ENCODE results near the gene PSTPIP1.

DNA sequence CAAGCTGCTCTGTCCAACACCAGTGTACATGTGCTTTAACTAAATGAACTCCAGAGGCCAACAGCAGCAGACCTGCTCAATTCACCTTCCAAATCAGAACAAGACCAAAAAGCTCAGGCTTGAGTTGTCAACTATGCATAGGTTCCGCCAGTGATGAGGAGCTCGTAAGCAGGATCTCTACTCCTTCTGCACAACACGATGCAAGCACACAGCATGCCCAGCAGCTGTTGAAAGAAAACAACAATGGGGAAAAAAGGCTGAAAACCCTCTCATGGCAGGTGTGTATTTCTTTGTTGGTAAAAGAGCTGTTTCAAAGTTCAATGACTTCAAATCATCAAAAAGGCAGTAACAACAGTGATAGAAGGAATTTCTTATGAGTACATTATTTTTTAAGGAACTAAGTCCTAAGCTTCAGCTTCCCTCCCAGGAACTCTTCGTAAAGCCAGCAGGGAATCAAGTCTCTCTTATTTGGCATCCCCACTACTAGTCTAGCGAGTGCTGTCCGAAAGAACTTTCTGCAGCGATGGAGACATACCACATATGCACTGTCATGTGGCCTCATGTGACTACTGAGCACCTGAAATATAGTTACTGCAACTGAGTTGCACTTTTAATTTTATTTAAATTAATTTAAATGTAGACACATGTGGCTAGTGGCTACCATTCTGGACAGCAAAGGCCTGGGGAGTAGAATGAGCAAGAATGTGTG is 51.9 kb downstream of the PSTPIP1 start:
- TF ChIP-seq CTCF (IDR thresholded peaks at IDR 0.05), result no peak
- no peak for TF ChIP-seq RAD21 (conservative IDR thresholded peaks at IDR 0.05 in 1 of 2, IDR thresholded peaks at IDR 0.05 in 1 of 2)
- TF ChIP-seq RCOR1 (IDR thresholded peaks at IDR 0.05; ENCODE audit: low read depth, low read length), result no peak
- TF ChIP-seq, protein P1, sequence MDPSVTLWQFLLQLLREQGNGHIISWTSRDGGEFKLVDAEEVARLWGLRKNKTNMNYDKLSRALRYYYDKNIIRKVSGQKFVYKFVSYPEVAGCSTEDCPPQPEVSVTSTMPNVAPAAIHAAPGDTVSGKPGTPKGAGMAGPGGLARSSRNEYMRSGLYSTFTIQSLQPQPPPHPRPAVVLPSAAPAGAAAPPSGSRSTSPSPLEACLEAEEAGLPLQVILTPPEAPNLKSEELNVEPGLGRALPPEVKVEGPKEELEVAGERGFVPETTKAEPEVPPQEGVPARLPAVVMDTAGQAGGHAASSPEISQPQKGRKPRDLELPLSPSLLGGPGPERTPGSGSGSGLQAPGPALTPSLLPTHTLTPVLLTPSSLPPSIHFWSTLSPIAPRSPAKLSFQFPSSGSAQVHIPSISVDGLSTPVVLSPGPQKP (IDR thresholded peaks at IDR 0.05; ENCODE audit: low read depth, low read length), result no peak
- TF ChIP-seq TP53 (CRISPR knock-in tag; IDR thresholded peaks at IDR 0.05), result no peak
- TF ChIP-seq MAZ (IDR thresholded peaks at IDR 0.05; ENCODE audit: borderline replicate concordance, low read depth, low read length), result no peak
- no peak for TF ChIP-seq POLR2A (IDR thresholded peaks at IDR 0.05; ENCODE audit: low read length)
